Measurements from ENCODE around the gene ZFP91. TPM values are rescaled to one million over a fixed set of nuclear protein-coding genes. Genes with fewer than 3 reads are reported as not detected.
A peak's percentile ranks its signal among the peaks of the same experiment; 100 is the strongest.

The ZFP91 gene
- total and polyA plus RNA-seq, 9 of the 15 experiments (the other 6 are each of a cell fraction or from before 2014, with no cell fraction given): 17.6 to 58.3 (median 34.0) TPM

GRCh38 chr11:58577555-58578135 lies 1.2 kb upstream of the ZFP91 start (continued):
- TF ChIP-seq ZNF318 (IDR thresholded peaks at IDR 0.05; ENCODE audit: borderline replicate concordance in 1 of 2, low read depth in 1 of 2) (peak in 1 of 2 experiments; percentile 16; a peak in 1 of 4 replicates), ZNF76 (CRISPR knock-in tag; IDR thresholded peaks at IDR 0.05; ENCODE audit: borderline replicate concordance) (peak; percentile 11; the same call in 1 of the 2 replicates), CSDE1 (IDR thresholded peaks at IDR 0.05) (0 out of 4 replicates have a peak, but pooled peaks of 1 of the 2 experiments have one; percentile 30), GTF2E2 (tag; IDR thresholded peaks at IDR 0.05) (peak; percentile 90; the same call in 1 of the 2 replicates), SETDB1 (IDR thresholded peaks at IDR 0.05; ENCODE audit: low read length) (no peak), MNT (conservative IDR thresholded peaks at IDR 0.05) (peak in 1 of 2 experiments; percentile 50; a peak in 2 of 4 replicates), CEBPG (CRISPR knock-in tag; IDR thresholded peaks at IDR 0.05) (no peak), CEBPG (tag; conservative IDR thresholded peaks at IDR 0.05 in 1 of 2, IDR thresholded peaks at IDR 0.05 in 1 of 2) (peak; percentile 64 to 67; a peak in 3 of 4 replicates), KLF6 (CRISPR knock-in tag; IDR thresholded peaks at IDR 0.05; ENCODE audit: borderline replicate concordance) (no peak), RBM39 (optimal IDR thresholded peaks at IDR 0.05; ENCODE audit: low read depth, low read length) (peak; percentile 53), ZZZ3 (IDR thresholded peaks at IDR 0.05) (peak; percentile 58; the same call in 1 of the 2 replicates), ZFX (CRISPR knock-in tag; IDR thresholded peaks at IDR 0.05) (peak; percentile 91), MYC (IDR thresholded peaks at IDR 0.05; ENCODE audit: low read depth, low read length) (no peak; the same call in 1 of the 2 replicates), MYC (CRISPR knock-in tag; IDR thresholded peaks at IDR 0.05; ENCODE audit: borderline replicate concordance, low read depth) (peak; percentile 58; the same call in 1 of the 2 replicates), SMAD4 (CRISPR knock-in tag; conservative IDR thresholded peaks at IDR 0.05) (peak; percentile 75), PHF8 (IDR thresholded peaks at IDR 0.05; ENCODE audit: borderline replicate concordance, low read length) (peak; percentile 49), ZNF347 (CRISPR knock-in tag; IDR thresholded peaks at IDR 0.05; ENCODE audit: low read depth) (no peak)

Data from K562 (cell line).